Skeletal muscle tissue (tissue), 4 donors: ENCODE results near the gene LTF. TPM values are rescaled to one million over a fixed set of nuclear protein-coding genes. Genes with fewer than 3 reads are reported as not detected.

Experiments used
- H3K27ac ChIP-seq: one replicate; pipeline ENCODE4 v1.7.0; 2013; ENCODE audit warnings: mild to moderate bottlenecking, low read depth, low read length, inconsistent platforms
- H3K27me3 ChIP-seq, 3 donors: one replicate each; pipeline ENCODE4 v1.7.0; 2013; ENCODE audit warnings: low read length in 3 of 3; ENCODE audit not compliant: control insufficient read depth in 3 of 3, insufficient read depth in 3 of 3
- H3K36me3 ChIP-seq, 3 donors: one replicate each; pipeline ENCODE4 v1.7.0; 2013; ENCODE audit warnings: low read length in 3 of 3; ENCODE audit not compliant: control insufficient read depth in 3 of 3, insufficient read depth in 3 of 3
- H3K4me1 ChIP-seq, 3 donors: one replicate each; pipeline ENCODE4 v1.7.0; 2013; ENCODE audit warnings: low read length in 3 of 3, mild to moderate bottlenecking in 3 of 3; ENCODE audit not compliant: control insufficient read depth in 3 of 3, insufficient read depth in 3 of 3
- H3K4me3 ChIP-seq, 3 donors: one replicate each; pipeline ENCODE4 v1.7.0; 2013; ENCODE audit warnings: low read length in 3 of 3
- H3K9ac ChIP-seq, 3 donors: one replicate each; pipeline ENCODE4 v1.7.0; 2013; ENCODE audit warnings: low read length in 3 of 3, mild to moderate bottlenecking in 3 of 3, moderate library complexity in 2 of 3, low read depth in 1 of 3
- H3K9me3 ChIP-seq, 3 donors: one replicate each; pipeline ENCODE4 v1.7.0; 2013; ENCODE audit warnings: low read length in 3 of 3; ENCODE audit not compliant: control insufficient read depth in 3 of 3
- total RNA-seq: library from RNA; depleted of rRNA; stranded (reverse); fragments of >200 nt; gene quantifications from one replicate; pipeline ENCODE4 v1.2.3, GENCODE V29; 2014
- donor health status: Osteomylitis.

LTF gene
- total RNA-seq, 1 donor from 2014 or later = 3.1 TPM

DNA sequence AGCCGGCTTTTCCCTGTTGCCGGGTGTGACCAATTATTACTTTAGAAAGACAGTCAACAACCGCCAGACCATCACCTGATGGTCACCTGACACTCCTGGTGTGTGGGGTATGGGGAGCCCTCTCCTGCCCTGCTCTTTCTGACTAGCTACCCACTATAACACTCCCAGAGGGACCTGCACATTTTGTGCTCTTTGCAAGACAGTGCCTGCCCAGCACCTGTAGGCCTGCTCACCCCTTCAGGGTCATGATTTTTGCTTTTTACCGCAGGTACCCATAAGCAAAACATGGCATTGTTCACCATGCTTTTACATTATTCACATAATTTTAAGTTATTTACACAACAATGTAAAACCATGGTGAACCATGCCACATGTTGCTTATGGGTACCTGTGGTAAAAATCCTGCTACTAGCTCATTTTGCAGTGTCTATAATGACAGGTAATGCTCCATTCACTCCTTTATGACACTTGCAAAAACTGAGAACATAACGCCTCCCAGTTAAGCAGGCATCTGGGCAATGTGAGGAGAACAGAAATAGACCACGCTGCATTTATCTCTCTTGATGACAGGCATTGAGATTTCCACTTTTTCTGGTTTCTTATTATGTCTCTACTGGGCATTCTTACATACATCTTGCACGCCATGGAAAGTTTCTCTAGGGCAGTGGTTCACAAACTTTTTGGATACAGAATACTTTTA, 47.7 kb downstream of the LTF start:
- Histone ChIP-seq H3K4me1 (peaks cover 0 to 14% (median 12%) of the 10 kb centered on the region in 3 donors), H3K36me3 (no peaks in the 10 kb centered on the region)

DNA sequence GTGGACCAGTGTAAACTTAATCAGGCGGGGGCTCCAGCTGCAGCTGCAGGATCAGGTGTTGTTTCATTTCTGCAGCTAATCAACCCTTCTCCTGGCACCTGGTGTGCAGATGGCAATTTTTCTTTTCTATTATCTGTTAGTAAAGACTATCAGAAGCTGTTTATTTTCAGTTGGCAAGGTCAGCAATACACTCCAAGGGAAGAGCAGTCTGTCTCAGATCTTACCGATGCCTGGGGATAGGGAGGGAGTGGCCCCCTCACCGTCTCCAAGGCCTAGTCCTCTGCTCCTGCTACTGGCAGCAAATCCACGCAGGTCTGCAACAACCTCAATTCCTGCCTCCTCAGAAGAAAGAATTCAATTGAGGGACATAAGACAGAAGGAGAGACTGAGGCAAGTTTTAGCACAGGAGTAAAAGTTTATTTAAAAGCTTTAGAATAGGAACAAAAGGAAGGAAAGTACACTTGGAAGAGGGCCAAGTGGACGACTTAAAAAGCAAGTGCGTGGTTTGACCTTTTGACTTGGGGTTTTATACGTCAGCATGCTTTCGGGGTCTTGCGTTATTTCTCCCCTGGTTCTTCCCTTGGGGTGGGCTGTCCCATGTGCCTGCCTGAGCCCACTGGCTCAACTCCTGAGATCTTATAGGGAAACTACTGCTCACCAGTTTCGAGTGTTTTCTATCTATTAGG, 48.4 kb downstream of the LTF start:
- Histone ChIP-seq H3K27me3 (no peaks in the 10 kb centered on the region), H3K4me3 (no peak overlapping the region), H3K9ac (no peak overlapping the region), H3K36me3 (no peaks in the 10 kb centered on the region), H3K27ac (no peak overlapping the region), H3K9me3 (no peaks in the 10 kb centered on the region), H3K4me1 (peaks cover 0 to 14% (median 12%) of the 10 kb centered on the region in 3 donors)

More for the DNA sequence above, 47.7 kb downstream of the LTF start:
- Histone ChIP-seq H3K27ac (no peak overlapping the region), H3K27me3 (no peaks in the 10 kb centered on the region), H3K9ac (no peak overlapping the region), H3K4me3 (no peak overlapping the region), H3K9me3 (no peaks in the 10 kb centered on the region)

DNA sequence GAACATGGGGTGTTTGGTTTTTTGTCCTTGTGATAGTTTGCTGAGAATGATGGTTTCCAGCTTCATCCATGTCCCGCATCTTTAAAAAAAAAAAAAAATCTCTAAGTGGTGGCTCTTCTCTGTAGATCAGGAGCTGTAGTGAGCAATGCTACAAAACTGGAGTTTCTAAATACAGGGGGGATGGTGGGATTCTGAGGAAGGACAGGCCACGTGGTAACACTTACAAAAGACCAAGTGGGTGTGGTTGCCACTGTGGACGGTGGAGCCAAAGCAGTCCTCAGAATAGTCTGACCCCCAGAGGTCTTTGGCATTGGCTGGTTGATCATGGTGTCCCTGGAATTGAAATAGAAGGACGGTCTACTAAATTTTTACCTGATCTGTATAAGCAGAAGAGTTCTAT, 50.0 kb downstream of the LTF start:
- Histone ChIP-seq H3K9ac (no peak overlapping the region), H3K4me3 (no peak overlapping the region), H3K27me3 (no peaks in the 10 kb centered on the region), H3K4me1 (peaks cover 0 to 15% (median 14%) of the 10 kb centered on the region in 3 donors), H3K27ac (no peak overlapping the region), H3K9me3 (no peaks in the 10 kb centered on the region), H3K36me3 (no peaks in the 10 kb centered on the region)

DNA sequence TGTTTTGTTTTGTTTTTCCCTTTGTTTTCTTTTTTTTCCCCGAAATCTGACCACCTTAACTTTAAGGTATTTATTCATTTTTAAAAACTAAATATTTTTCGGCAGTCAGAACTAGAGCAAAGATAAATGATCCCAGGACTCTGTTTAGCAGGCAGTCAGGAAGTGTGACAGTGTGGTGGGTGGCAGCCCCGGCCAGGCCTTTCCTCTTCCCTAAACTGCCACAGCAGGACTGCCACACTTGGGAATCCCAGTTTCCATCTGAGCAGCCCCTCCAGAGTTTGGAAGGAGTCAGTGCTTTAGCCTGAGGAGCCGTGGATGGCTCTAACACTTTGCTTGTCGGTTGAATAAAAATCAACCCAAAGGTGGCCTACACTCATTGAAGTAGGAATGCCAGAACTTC, 50.8 kb downstream of the LTF start:
- H3K9ac ChIP-seq = no peak overlapping the region
- H3K4me3 ChIP-seq = no peak overlapping the region
- H3K27ac ChIP-seq = no peak overlapping the region
- no peaks in the 10 kb centered on the region for H3K36me3 ChIP-seq
- H3K27me3 ChIP-seq = no peaks in the 10 kb centered on the region
- H3K4me1 ChIP-seq = peaks cover 0 to 15% (median 14%) of the 10 kb centered on the region in 3 donors
- no peaks in the 10 kb centered on the region for H3K9me3 ChIP-seq

DNA sequence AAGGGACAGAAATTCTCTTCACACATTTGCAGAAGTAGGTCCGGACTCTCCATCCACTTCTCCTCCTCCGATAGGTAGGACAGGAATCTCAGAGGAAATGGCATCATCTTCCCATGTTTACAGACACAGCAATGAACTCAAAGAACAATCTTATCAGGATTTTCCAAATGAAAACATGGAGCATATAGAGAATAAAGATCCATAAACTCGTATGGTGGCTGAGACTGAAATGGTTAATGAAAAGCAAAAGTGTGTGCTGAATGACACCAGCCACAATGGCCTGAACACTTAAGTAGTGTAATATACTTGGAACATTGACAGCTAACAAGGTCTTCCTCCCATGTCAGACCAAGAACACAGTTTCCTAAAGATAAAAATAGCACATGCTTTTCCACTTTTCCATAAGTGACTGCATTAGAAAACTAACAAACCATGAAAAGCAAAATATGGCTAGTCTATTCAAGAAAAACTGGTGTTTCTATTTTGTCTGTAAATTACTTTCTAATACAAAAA, 51.9 kb downstream of the LTF start:
- no peak overlapping the region for H3K4me3 ChIP-seq
- H3K9me3 ChIP-seq = no peaks in the 10 kb centered on the region
- peak overlapping the region in 1 of 3 donors; percentile 7 for H3K9ac ChIP-seq
- H3K27me3 ChIP-seq = no peaks in the 10 kb centered on the region
- H3K36me3 ChIP-seq = no peaks in the 10 kb centered on the region
- peaks cover 6 to 22% (median 20%) of the 10 kb centered on the region in 3 donors for H3K4me1 ChIP-seq
- H3K27ac ChIP-seq = no peak overlapping the region

DNA sequence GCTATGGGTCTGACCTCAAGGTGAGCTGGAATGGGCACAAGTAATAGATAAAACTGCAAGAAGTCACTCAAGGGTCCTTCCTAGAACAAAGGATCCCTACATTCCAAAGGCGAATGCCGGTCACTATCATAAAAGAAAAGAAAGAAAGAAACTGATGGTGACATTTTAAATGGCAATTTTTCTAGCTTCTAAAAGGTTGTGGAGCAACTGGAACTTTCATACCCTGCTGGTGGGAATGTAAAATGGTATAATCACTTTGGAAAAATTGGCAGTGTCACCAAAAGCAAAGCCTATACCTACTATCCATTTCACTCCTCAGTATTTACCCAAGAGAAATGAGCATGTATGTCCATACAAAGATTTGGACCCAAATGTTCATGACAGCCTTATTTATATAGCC, 53.4 kb downstream of the LTF start:
- Histone ChIP-seq H3K27ac (no peak overlapping the region), H3K4me1 (peaks cover 19 to 32% (median 23%) of the 10 kb centered on the region in 3 donors), H3K4me3 (no peak overlapping the region), H3K9me3 (no peaks in the 10 kb centered on the region), H3K9ac (no peak overlapping the region), H3K27me3 (no peaks in the 10 kb centered on the region), H3K36me3 (no peaks in the 10 kb centered on the region)

DNA sequence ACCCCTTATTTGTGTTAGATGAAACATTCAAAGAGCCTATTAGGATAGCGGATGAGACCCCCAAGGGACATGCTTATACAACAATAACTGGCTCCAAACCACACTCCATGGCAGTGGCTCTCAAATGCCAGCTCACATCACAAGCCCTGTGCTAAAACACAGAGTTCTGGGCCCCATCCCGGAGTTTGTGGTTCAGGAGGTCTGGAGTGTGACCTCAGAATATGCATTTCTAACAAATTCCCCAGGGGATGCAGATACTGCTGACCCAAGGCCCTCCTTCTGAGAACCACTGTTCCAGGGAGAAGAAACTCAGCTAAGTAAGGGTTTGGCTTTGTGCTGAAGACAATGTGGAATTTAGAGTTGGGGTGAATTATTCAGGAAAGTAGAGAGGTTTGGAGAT, 54.0 kb downstream of the LTF start:
- Histone ChIP-seq H3K4me1 (peaks cover 20 to 32% (median 22%) of the 10 kb centered on the region in 3 donors), H3K36me3 (no peaks in the 10 kb centered on the region), H3K27me3 (no peaks in the 10 kb centered on the region), H3K27ac (no peak overlapping the region), H3K9me3 (no peaks in the 10 kb centered on the region), H3K4me3 (no peak overlapping the region), H3K9ac (no peak overlapping the region)

DNA sequence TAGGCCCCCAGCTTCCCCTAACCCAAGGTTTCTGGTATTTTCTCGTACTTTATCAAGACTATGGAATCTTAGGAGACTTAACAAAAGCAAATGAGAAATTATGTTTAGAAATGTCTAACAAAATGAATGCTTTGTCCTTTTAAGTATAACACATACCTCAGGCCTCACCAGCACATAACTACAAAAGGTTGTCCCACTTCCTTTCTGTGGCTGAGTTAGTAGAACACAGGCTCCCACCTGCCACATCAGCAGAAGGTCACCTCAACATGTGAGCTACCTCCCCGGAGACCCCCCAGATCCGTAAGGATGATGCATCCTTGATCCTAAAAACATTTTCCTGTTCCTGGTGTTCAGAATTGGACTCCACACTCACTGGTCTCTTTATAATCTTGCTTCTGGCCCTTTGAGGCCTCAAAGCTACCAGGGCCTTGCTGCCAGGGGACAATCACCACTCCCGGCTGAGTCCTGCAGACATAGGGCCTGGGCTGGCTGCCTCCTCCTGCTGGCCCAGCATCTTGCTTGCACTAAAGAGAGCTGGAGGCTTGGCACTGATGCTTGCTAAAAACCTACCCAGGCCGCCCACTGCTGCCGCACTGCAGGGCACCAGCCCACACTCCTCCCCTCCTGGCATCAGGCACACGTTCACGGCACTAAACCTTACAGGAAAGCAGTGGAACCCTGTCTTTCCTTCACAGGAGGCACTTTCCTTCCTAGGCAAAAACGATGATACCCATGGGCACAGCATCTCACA, 54.8 kb downstream of the LTF start:
- Histone ChIP-seq H3K4me3 (no peak overlapping the region), H3K36me3 (no peaks in the 10 kb centered on the region), H3K9me3 (no peaks in the 10 kb centered on the region), H3K4me1 (peaks cover 20 to 37% (median 22%) of the 10 kb centered on the region in 3 donors), H3K27ac (no peak overlapping the region), H3K27me3 (no peaks in the 10 kb centered on the region), H3K9ac (no peak overlapping the region)

DNA sequence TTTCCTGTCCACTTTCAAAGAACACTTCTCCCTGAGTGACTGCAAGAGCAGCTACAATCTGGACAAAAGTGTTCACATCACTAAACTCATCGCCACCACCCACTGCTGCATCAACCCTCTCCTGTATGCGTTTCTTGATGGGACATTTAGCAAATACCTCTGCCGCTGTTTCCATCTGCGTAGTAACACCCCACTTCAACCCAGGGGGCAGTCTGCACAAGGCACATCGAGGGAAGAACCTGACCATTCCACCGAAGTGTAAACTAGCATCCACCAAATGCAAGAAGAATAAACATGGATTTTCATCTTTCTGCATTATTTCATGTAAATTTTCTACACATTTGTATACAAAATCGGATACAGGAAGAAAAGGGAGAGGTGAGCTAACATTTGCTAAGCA, 55.9 kb downstream of the LTF start:
- Histone ChIP-seq H3K27ac (no peak overlapping the region), H3K36me3 (no peaks in the 10 kb centered on the region), H3K9me3 (no peaks in the 10 kb centered on the region), H3K4me3 (no peak overlapping the region), H3K9ac (no peak overlapping the region), H3K4me1 (peaks cover 20 to 34% (median 22%) of the 10 kb centered on the region in 3 donors), H3K27me3 (no peaks in the 10 kb centered on the region)
